NB4 (cell line): ENCODE results near the gene PDE5A.

Experiments used
- CTCF ChIP-seq: IDR thresholded peaks from one replicate; pipeline ENCODE4 v1.5.1; 2012; ENCODE audit warnings: low read depth, low read length
- MYC ChIP-seq: IDR thresholded peaks from 2 replicates; pipeline ENCODE4 v1.6.1; 2011; ENCODE audit warnings: low read depth, low read length
- POLR2A ChIP-seq: IDR thresholded peaks from 2 replicates; pipeline ENCODE4 v1.6.1; 2011; ENCODE audit warnings: mild to moderate bottlenecking; ENCODE audit not compliant: insufficient read length; ENCODE audit errors: extremely low read depth

- TF ChIP-seq CTCF (no peak), POLR2A (no peak), MYC (no peak)
These were observed 30.1 kb downstream of the PDE5A start for GRCh38 chr4:119598521-119598920.
